KOPT-K1 (cell line): Measurements from ENCODE around the gene EPB41L5.
"Not testable (repeated sequence)": the region's sequence is repeated elsewhere in the genome, so short reads cannot be mapped to it uniquely, and the experiment has no call there.

ENCODE experiments used
- H3K27ac ChIP-seq: fragments of 200-600 bp; sonication (generic); 2 replicates; pipeline ENCODE4 v1.5.1; 2016; ENCODE audit warnings: antibody characterized with exemption, mild to moderate bottlenecking, low read depth, low read length; ENCODE audit not compliant: poor library complexity, severe bottlenecking
- H3K36me3 ChIP-seq: fragments of 200-600 bp; sonication (generic); 2 replicates; pipeline ENCODE4 v1.5.1; 2017; ENCODE audit warnings: antibody characterized with exemption, mild to moderate bottlenecking, low read length, moderate library complexity; ENCODE audit not compliant: insufficient read depth
- H3K9me3 ChIP-seq: fragments of 200-600 bp; sonication (generic); 2 replicates; pipeline ENCODE4 v1.5.1; 2017; ENCODE audit warnings: antibody characterized with exemption, low read length, mild to moderate bottlenecking; ENCODE audit not compliant: insufficient read depth, poor library complexity, severe bottlenecking

Gene EPB41L5

GRCh38 chr2:120046252-120046651 lies 33.4 kb downstream of the EPB41L5 start:
- H3K9me3 ChIP-seq = peaks cover 21% of the 10 kb centered on the region
- H3K36me3 ChIP-seq = peaks cover 17% of the 10 kb centered on the region; the same call in 1 of the 2 replicates
- H3K27ac ChIP-seq = not testable (repeated sequence)

- H3K27ac ChIP-seq = no peak overlapping the region
- no peaks in the 10 kb centered on the region; the same call in 1 of the 2 replicates for H3K36me3 ChIP-seq
- H3K9me3 ChIP-seq = peaks cover 26% of the 10 kb centered on the region
These were observed 39.7 kb downstream of the EPB41L5 start for GRCh38 chr2:120052597-120052996.

GRCh38 chr2:120053891-120054290 lies 41.0 kb downstream of the EPB41L5 start:
- no peak overlapping the region for H3K27ac ChIP-seq
- peaks cover 26% of the 10 kb centered on the region for H3K9me3 ChIP-seq
- H3K36me3 ChIP-seq = no peaks in the 10 kb centered on the region; the same call in 1 of the 2 replicates

GRCh38 chr2:120059483-120059882 lies 46.6 kb downstream of the EPB41L5 start:
- H3K27ac ChIP-seq = no peak overlapping the region
- peaks cover 5% of the 10 kb centered on the region for H3K9me3 ChIP-seq

GRCh38 chr2:120060088-120060623 lies 47.3 kb downstream of the EPB41L5 start:
- Histone ChIP-seq H3K36me3 (no peaks in the 10 kb centered on the region), H3K9me3 (peaks cover under 1% of the 10 kb centered on the region), H3K27ac (no peak overlapping the region)

More at GRCh38 chr2:120059483-120059882, 46.6 kb downstream of the EPB41L5 start:
- H3K36me3 ChIP-seq = no peaks in the 10 kb centered on the region

- H3K9me3 ChIP-seq = peaks cover 5% of the 10 kb centered on the region
- H3K36me3 ChIP-seq = no peaks in the 10 kb centered on the region
- no peak overlapping the region for H3K27ac ChIP-seq
These were observed 51.8 kb downstream of the EPB41L5 start for GRCh38 chr2:120064664-120065063.

GRCh38 chr2:120066800-120067547 lies 54.1 kb downstream of the EPB41L5 start:
- Histone ChIP-seq H3K36me3 (no peaks in the 10 kb centered on the region), H3K27ac (no peak overlapping the region), H3K9me3 (peaks cover 5% of the 10 kb centered on the region)

- not testable (repeated sequence) for H3K36me3 ChIP-seq, H3K27ac ChIP-seq, H3K9me3 ChIP-seq
These were observed 55.3 kb downstream of the EPB41L5 start for GRCh38 chr2:120068040-120068658.

- no peaks in the 10 kb centered on the region for H3K9me3 ChIP-seq
- H3K36me3 ChIP-seq = peaks cover 8% of the 10 kb centered on the region; the same call in 1 of the 2 replicates
- H3K27ac ChIP-seq = no peak overlapping the region
These were observed 62.7 kb downstream of the EPB41L5 start for GRCh38 chr2:120075545-120075944.

- H3K36me3 ChIP-seq = peaks cover 8% of the 10 kb centered on the region; the same call in 1 of the 2 replicates
- no peak overlapping the region for H3K27ac ChIP-seq
- no peaks in the 10 kb centered on the region for H3K9me3 ChIP-seq
These were observed 65.0 kb downstream of the EPB41L5 start for GRCh38 chr2:120077896-120078295.

GRCh38 chr2:120079647-120080046 lies 66.8 kb downstream of the EPB41L5 start:
- Histone ChIP-seq H3K9me3 (no peaks in the 10 kb centered on the region), H3K36me3 (peaks cover 8% of the 10 kb centered on the region; the same call in 1 of the 2 replicates), H3K27ac (no peak overlapping the region)

- Histone ChIP-seq H3K36me3 (peaks cover 13% of the 10 kb centered on the region), H3K27ac (no peak overlapping the region), H3K9me3 (no peaks in the 10 kb centered on the region)
These were observed 78.6 kb downstream of the EPB41L5 start for GRCh38 chr2:120091436-120091835.

- Histone ChIP-seq H3K36me3 (peaks cover 22% of the 10 kb centered on the region), H3K27ac (no peak overlapping the region), H3K9me3 (peaks cover 5% of the 10 kb centered on the region)
These were observed 81.9 kb downstream of the EPB41L5 start for GRCh38 chr2:120094795-120095194.

- H3K36me3 ChIP-seq = peaks cover 17% of the 10 kb centered on the region
- H3K9me3 ChIP-seq = peaks cover 5% of the 10 kb centered on the region
These were observed 87.8 kb downstream of the EPB41L5 start for GRCh38 chr2:120100627-120101026.

GRCh38 chr2:120103723-120104467 lies 91.0 kb downstream of the EPB41L5 start:
- Histone ChIP-seq H3K9me3 (peaks cover under 1% of the 10 kb centered on the region), H3K36me3 (peaks cover 8% of the 10 kb centered on the region), H3K27ac (no peak overlapping the region)

More at GRCh38 chr2:120100627-120101026, 87.8 kb downstream of the EPB41L5 start:
- no peak overlapping the region for H3K27ac ChIP-seq
